ENCODE results near the gene MYL9.
A peak's percentile ranks its signal among the peaks of the same experiment; 100 is the strongest.
"Not testable (repeated sequence)": the region's sequence is repeated elsewhere in the genome, so short reads cannot be mapped to it uniquely, and the experiment has no call there.

The MYL9 gene

GRCh38 chr20:36549942-36550789 lies 8.8 kb downstream of the MYL9 start:
- no peak for DNase-seq (ENCODE audit: low spot score)

- no peak for DNase-seq (ENCODE audit: low spot score)
Measured at GRCh38 chr20:36550790-36551299, 9.5 kb downstream of the MYL9 start.

GRCh38 chr20:36555248-36555647 lies 13.9 kb downstream of the MYL9 start:
- DNase-seq (ENCODE audit: low spot score): no peak

- no peak for DNase-seq (ENCODE audit: low spot score)
Measured at GRCh38 chr20:36562724-36563123, 21.4 kb downstream of the MYL9 start.

- no peak for DNase-seq (ENCODE audit: low spot score)
Measured at GRCh38 chr20:36563374-36563773, 22.1 kb downstream of the MYL9 start.

- not testable (repeated sequence) for DNase-seq (ENCODE audit: low spot score)
Measured at GRCh38 chr20:36564078-36564725, 22.9 kb downstream of the MYL9 start.

GRCh38 chr20:36564726-36565121 lies 23.4 kb downstream of the MYL9 start:
- not testable (repeated sequence) for DNase-seq (ENCODE audit: low spot score)

- DNase-seq (ENCODE audit: low spot score): no peak
Measured at GRCh38 chr20:36565520-36565919, 24.2 kb downstream of the MYL9 start.

- DNase-seq (ENCODE audit: low spot score): no peak
Measured at GRCh38 chr20:36569847-36570429, 28.6 kb downstream of the MYL9 start.

GRCh38 chr20:36571564-36572504 lies 30.5 kb downstream of the MYL9 start:
- DNase-seq (ENCODE audit: low spot score): no peak

- DNase-seq (ENCODE audit: low spot score): peak; percentile 49
Measured at GRCh38 chr20:36572701-36573102, 31.4 kb downstream of the MYL9 start.

GRCh38 chr20:36573103-36573797 lies 31.9 kb downstream of the MYL9 start, which contains the start of gene TGIF2:
TSS of gene TGIF2 (plus strand) at chr20:36573597. CDS start at chr20:36578775, 5,178 bp downstream.
- DNase-seq (ENCODE audit: low spot score): peak; percentile 99

GRCh38 chr20:36573798-36574365 lies 32.6 kb downstream of the MYL9 start:
- peak; percentile 81 for DNase-seq (ENCODE audit: low spot score)

- peak; percentile 59 for DNase-seq (ENCODE audit: low spot score)
Measured at GRCh38 chr20:36574366-36575135, 33.2 kb downstream of the MYL9 start.

GRCh38 chr20:36576081-36576445 lies 34.7 kb downstream of the MYL9 start:
- DNase-seq (ENCODE audit: low spot score): no peak

- DNase-seq (ENCODE audit: low spot score): no peak
Measured at GRCh38 chr20:36578356-36579041, 37.2 kb downstream of the MYL9 start.

GRCh38 chr20:36579996-36580545 lies 38.8 kb downstream of the MYL9 start:
- DNase-seq (ENCODE audit: low spot score): no peak

GRCh38 chr20:36582322-36582721 lies 41.0 kb downstream of the MYL9 start:
- no peak for DNase-seq (ENCODE audit: low spot score)

GRCh38 chr20:36582821-36583220 lies 41.5 kb downstream of the MYL9 start:
- DNase-seq (ENCODE audit: low spot score): no peak

Measured in germinal center (tissue), 1 donor.